Retinal pigment epithelial cell (primary cell): ENCODE results near the gene TEC.
A peak's percentile ranks its signal among the peaks of the same experiment; 100 is the strongest.

ENCODE experiments used
- DNase-seq: peaks from one replicate; pipeline ENCODE4 v3.0.0-alpha.2; 2010; ENCODE audit warnings: low read depth
- H3K4me3 ChIP-seq: 2 replicates; pipeline ENCODE4 v1.5.1; 2011; ENCODE audit warnings: mild to moderate bottlenecking, low read length, control low read depth, moderate library complexity
- CTCF ChIP-seq: conservative IDR thresholded peaks from 2 replicates; pipeline ENCODE4 v1.5.1; 2011; ENCODE audit warnings: low read depth, low read length, control low read depth, inconsistent platforms

TEC gene

GRCh38 chr4:48137846-48138245, 131.8 kb downstream of the TEC start:
- no peak for TF ChIP-seq CTCF
- no peak overlapping the region for H3K4me3 ChIP-seq
- no peak for DNase-seq

GRCh38 chr4:48134081-48134480, 135.6 kb downstream of the TEC start, which contains the start of gene TXK:
TXK (minus strand) TSS chr4:48134250; CDS start chr4:48134170, 80 bp downstream.
- no peak for TF ChIP-seq CTCF
- DNase-seq, result no peak
- no peak within 1 kb of the TSS for H3K4me3 ChIP-seq

GRCh38 chr4:48133669-48134068, 136.0 kb downstream of the TEC start:
- no peak overlapping the region for H3K4me3 ChIP-seq
- DNase-seq, result no peak
- no peak for TF ChIP-seq CTCF

GRCh38 chr4:48131736-48132135, 137.9 kb downstream of the TEC start:
- H3K4me3 ChIP-seq, result no peak overlapping the region
- no peak for TF ChIP-seq CTCF
- DNase-seq, result no peak

- H3K4me3 ChIP-seq, result no peak overlapping the region
Observed at GRCh38 chr4:48130100-48130499, 139.5 kb downstream of the TEC start.

GRCh38 chr4:48129307-48130014, 140.2 kb downstream of the TEC start:
- H3K4me3 ChIP-seq, result no peak overlapping the region
- DNase-seq, result no peak
- TF ChIP-seq CTCF, result peak; percentile 26

More at GRCh38 chr4:48130100-48130499, 139.5 kb downstream of the TEC start:
- DNase-seq, result no peak
- TF ChIP-seq CTCF, result no peak
